GM19395 (cell line): ENCODE results near the gene CTIF.
"Not testable (repeated sequence)": the region's sequence is repeated elsewhere in the genome, so short reads cannot be mapped to it uniquely, and the experiment has no call there.

ENCODE experiments used
- ATAC-seq: cut with Tn5 transposase; IDR thresholded peaks from one replicate; pipeline ENCODE4 v1.9.1; 2021; ENCODE audit warnings: mild to moderate bottlenecking, moderate library complexity; ENCODE audit not compliant: unreplicated experiment

Gene CTIF

DNA sequence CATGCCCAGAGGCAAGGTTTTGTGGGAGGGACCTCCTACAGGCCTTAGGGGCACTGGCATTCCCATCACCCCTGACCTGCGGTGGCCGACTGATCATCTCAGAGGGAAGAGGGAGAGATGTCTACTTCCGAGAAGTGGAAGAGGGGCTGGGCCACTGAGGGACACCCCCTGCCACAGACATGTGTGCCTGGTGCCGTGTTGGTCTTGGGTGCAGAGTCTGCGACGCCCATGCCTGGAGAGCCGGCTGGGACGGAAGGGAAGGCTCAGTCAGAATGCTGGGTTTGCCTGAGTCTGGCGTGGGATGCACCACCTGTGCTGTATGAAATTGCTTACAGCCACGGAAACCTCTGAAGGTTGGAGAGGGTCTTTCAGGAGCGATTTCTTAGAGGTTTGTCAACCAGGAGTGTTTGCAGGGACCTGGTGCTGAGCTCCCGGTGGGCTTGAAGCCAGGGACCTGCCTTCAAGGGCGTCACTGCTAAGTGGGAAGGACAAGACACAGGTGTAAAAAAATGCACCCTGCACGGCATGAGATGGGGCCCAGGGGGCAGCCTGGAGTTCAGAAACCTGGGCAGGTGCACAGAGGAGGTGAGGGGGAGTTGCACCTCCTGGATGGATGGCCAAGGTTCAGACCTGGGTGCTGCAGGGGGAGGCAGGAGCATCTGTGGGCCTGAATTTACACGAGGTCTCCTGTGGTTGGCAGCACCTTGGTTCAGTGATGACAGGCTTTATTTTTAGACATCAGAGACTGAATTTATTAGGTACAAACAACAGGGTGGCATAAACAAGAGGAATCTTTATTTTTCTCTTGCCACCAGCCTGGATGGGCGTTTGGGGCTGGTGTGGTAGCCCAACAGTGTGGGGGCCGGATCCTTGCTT lies 100.3 kb downstream of the CTIF start:
- no peak for ATAC-seq

- no peak for ATAC-seq
Observed at GRCh38 chr18:48639772-48640432, 101.1 kb downstream of the CTIF start.

DNA sequence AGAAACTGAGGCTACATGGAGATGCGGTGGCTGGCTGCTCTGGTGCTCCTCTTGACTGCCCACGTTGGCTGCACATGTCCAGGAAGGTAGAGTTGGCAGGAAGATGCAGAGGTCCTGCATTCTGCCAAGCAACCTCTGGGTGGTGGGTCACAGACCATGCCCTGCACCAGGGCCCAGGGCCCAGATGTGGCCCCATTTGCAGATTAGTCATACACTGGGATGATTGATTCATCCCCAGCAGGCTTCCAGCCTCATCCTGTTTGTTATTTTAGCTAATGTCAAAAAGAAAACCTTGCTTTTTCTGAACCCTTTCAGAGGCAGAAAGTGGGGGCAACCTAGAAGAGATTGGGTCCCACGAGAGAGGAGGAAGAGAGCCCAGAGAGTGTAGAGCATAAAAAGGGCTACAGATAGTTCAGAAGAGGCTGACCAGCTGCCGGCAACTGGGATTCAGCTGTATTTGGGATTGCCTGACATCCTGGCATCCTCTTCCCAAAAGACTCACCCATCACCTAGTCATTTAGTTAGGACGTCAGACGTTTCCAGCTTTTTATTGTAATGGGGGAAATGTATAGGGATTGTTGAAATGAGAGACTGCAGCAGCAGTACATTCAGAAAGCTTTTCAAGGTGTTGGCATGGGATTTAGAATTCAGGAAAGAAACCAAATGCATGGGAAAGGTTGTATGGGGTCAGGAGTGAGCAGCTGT lies 101.9 kb downstream of the CTIF start:
- ATAC-seq = no peak

- no peak for ATAC-seq
Observed at GRCh38 chr18:48641981-48642380, 103.2 kb downstream of the CTIF start.

- ATAC-seq = no peak
Observed at GRCh38 chr18:48642503-48642902, 103.7 kb downstream of the CTIF start.

DNA sequence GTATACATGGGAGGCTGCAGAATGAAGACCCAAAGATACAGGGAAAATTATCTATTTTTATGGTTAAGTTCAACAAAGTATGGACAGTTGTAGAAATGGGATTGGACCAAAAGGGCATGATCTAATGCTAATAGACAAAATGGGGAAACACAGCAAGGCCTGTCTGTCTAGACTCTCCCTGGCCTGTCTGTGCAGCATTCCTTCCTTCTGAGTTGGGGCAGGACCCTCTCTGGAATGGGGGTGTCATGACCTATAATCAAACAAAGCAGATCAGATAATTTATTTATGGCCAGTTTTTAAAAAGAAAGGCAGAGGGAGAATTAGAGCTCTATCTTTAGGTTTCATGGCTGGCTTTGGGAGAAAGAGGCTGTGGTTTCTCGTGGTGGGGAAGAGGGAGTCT lies 104.4 kb downstream of the CTIF start:
- ATAC-seq = no peak

- ATAC-seq = no peak
Observed at GRCh38 chr18:48644029-48644428, 105.2 kb downstream of the CTIF start.

GRCh38 chr18:48645427-48646002 lies 106.7 kb downstream of the CTIF start:
- ATAC-seq = no peak

GRCh38 chr18:48646976-48647375 lies 108.1 kb downstream of the CTIF start:
- no peak for ATAC-seq

GRCh38 chr18:48649231-48649630 lies 110.4 kb downstream of the CTIF start:
- ATAC-seq = no peak

GRCh38 chr18:48654591-48654990 lies 115.8 kb downstream of the CTIF start:
- ATAC-seq = not testable (repeated sequence)

DNA sequence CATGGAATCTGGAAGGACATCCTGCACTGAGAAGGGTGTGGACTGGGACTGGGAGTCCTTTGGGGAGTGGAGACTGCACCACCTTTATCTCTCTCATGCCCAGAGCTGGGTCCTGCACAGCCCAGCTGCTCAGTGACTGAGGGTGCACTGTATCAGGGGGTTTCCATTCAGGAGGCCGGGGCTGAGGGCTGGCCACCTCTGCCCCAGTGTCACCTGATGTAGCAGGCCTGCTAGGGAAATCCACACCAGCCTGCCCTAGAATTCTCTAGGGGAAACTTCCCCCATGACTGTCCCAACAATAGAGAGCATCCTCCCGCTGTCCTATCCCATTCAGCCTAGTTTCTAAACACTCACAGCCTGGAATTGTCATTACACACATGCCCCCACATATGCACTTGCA lies 116.7 kb downstream of the CTIF start:
- ATAC-seq = no peak

DNA sequence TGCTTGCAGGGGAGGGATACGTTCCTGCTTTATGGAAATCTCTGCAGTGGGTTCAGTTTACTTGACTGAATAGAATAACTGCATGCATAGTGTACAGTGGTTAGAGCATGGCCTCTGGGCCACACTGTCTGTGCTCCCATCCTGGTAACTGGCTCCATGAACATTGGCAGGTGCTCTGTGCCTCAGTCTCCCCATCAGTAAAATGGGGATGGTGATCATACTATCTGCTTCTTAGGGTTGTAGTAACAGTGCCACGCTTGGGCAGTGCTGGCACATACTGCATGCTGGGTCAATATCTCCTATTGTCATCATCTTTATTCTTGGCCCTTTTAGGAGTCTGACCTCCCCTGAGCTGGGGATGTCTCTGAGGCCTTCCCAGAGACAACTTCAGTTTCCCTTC lies 117.3 kb downstream of the CTIF start:
- ATAC-seq = no peak

GRCh38 chr18:48656582-48656981 lies 117.8 kb downstream of the CTIF start:
- ATAC-seq = no peak

- ATAC-seq = no peak
Observed at GRCh38 chr18:48657447-48658120, 118.8 kb downstream of the CTIF start.

- ATAC-seq = no peak
Observed at GRCh38 chr18:48658721-48659120, 119.9 kb downstream of the CTIF start.

- ATAC-seq = no peak
Observed at GRCh38 chr18:48659188-48660009, 120.6 kb downstream of the CTIF start.

DNA sequence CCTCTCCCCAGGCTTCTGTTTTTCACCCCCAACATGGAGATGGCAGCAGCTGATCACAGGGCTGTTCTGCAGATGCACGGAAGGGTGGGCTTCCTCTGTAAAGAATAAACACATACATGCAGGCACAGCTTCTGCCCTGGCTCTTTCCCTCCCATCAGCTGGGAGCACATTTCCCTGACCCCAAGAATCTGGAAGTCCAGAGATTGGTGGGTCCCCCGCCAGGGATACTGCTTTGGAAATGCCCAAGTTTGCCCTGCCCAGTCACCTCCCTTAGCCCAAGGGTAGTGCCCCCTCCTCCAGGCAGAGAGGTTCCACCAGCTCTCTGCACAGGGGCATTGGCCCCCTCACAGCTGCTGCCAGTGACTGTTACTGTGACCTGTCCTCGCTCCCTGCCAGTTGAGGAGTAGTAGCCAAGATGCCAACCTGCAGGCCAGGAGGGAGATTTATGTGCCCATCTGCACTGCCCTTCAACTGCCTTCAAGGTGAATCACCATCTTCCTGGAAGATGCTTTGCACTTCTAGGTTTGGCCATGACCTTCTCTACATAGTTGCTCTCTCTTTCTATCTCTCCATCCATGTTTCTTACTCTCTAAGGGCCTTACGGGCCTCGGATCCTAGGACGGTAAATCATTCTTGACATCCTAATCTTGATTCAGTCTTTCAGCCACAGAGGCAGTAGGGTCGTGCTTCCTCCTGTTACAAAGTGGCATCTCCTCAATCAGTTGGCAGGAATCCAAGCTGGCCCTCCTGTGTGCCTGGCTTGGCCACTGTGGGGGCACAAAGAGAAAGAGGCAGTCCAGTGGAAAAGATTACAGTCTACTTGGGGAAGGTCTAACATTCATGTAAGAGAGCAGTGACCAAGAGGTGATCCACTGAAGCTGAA lies 121.8 kb downstream of the CTIF start:
- ATAC-seq = no peak

GRCh38 chr18:48661421-48661820 lies 122.6 kb downstream of the CTIF start:
- ATAC-seq = no peak
